ENCODE results near the gene PTHLH. TPM values are rescaled to one million over a fixed set of nuclear protein-coding genes. Genes with fewer than 3 reads are reported as not detected.

The PTHLH gene
- total RNA-seq, 1 experiment from 2014 or later = 1.6 TPM

- Histone ChIP-seq H3K27me3 (ENCODE audit: insufficient read depth, low read depth) (no peaks in the 10 kb centered on the region), H3K9me3 (ENCODE audit: insufficient read depth, low read depth) (no peaks in the 10 kb centered on the region; the same call in 1 of the 2 replicates), H3K36me3 (ENCODE audit: low read depth) (no peaks in the 10 kb centered on the region), H3K9me2 (ENCODE audit: insufficient read depth) (no peaks in the 10 kb centered on the region), H3K4me2 (peak overlapping the region; percentile 81), H3K4me1 (replicated peaks; ENCODE audit: insufficient read depth) (peaks cover 42% of the 10 kb centered on the region), H4K20me1 (ENCODE audit: insufficient read depth) (no peaks in the 10 kb centered on the region), H3K27ac (peak overlapping the region; percentile 60), H2AFZ (no peak overlapping the region), H3F3A (ENCODE audit: insufficient read depth, low read depth) (peaks cover 12% of the 10 kb centered on the region), H3K79me2 (ENCODE audit: low read depth) (no peaks in the 10 kb centered on the region), H3K4me3 (no peak overlapping the region; the same call in 1 of the 2 replicates)
- TF ChIP-seq EZH2 (IDR thresholded peaks at IDR 0.05; ENCODE audit: low read depth) (no peak), CTCF (conservative IDR thresholded peaks at IDR 0.05) (no peak)
- DNase-seq = peak; percentile 44 to 90
- ChIA-PET POLR2A (ENCODE audit: unreplicated experiment) (no interaction called here), CTCF (no interaction called here)
- intact Hi-C loops (cut with micrococcal nuclease; ENCODE audit: unreplicated experiment) = loop anchor here (5.0 to 10.0 kb wide), 4 partner anchors 165 to 908 kb away; partner anchors contain the start of gene CCDC91
- no TSS peak for BruUV-seq (replicated peaks)
These were observed 5.7 kb downstream of the PTHLH start for GRCh38 chr12:27966870-27967269.

- intact Hi-C loops (cut with micrococcal nuclease; ENCODE audit: unreplicated experiment) = loop anchor here (5.0 to 10.0 kb wide), 4 partner anchors 166 to 909 kb away; partner anchors contain the start of gene CCDC91
- H3K9me2 ChIP-seq (ENCODE audit: insufficient read depth) = no peaks in the 10 kb centered on the region
- no peak overlapping the region for H2AFZ ChIP-seq
- ChIA-PET CTCF (interaction anchor here (1.0 kb wide), 1 partner anchor 208 kb away, joined by 3 read pairs; no protein-coding TSS in a partner anchor), POLR2A (ENCODE audit: unreplicated experiment) (no interaction called here)
- DNase-seq = no peak
- peak overlapping the region; percentile 60 for H3K27ac ChIP-seq
- no peaks in the 10 kb centered on the region; the same call in 1 of the 2 replicates for H3K9me3 ChIP-seq (ENCODE audit: insufficient read depth, low read depth)
- peaks cover 42% of the 10 kb centered on the region for H3K4me1 ChIP-seq (replicated peaks; ENCODE audit: insufficient read depth)
- no peak for TF ChIP-seq CTCF (conservative IDR thresholded peaks at IDR 0.05)
- no peak for TF ChIP-seq EZH2 (IDR thresholded peaks at IDR 0.05; ENCODE audit: low read depth)
- H3K4me3 ChIP-seq = no peak overlapping the region
- peaks cover 12% of the 10 kb centered on the region for H3F3A ChIP-seq (ENCODE audit: insufficient read depth, low read depth)
- H3K36me3 ChIP-seq (ENCODE audit: low read depth) = no peaks in the 10 kb centered on the region
- H3K79me2 ChIP-seq (ENCODE audit: low read depth) = no peaks in the 10 kb centered on the region
- no TSS peak for BruUV-seq (replicated peaks)
- H4K20me1 ChIP-seq (ENCODE audit: insufficient read depth) = no peaks in the 10 kb centered on the region
- H3K4me2 ChIP-seq = peak overlapping the region; percentile 81
- no peaks in the 10 kb centered on the region for H3K27me3 ChIP-seq (ENCODE audit: insufficient read depth, low read depth)
These were observed 6.6 kb downstream of the PTHLH start for GRCh38 chr12:27965966-27966365.

GRCh38 chr12:27965411-27965810, 7.1 kb downstream of the PTHLH start:
- H3K79me2 ChIP-seq (ENCODE audit: low read depth) = no peaks in the 10 kb centered on the region
- POLR2A ChIA-PET (ENCODE audit: unreplicated experiment) = interaction anchor here (0.7 kb wide), 2 partner anchors 11 to 69 kb away, joined by 3 to 4 read pairs; no protein-coding TSS in a partner anchor
- intact Hi-C loops (cut with micrococcal nuclease; ENCODE audit: unreplicated experiment) = loop anchor here (5.0 to 10.0 kb wide), 4 partner anchors 167 to 909 kb away; partner anchors contain the start of gene CCDC91

More at GRCh38 chr12:27965411-27965810, 7.1 kb downstream of the PTHLH start:
- DNase-seq = peak in 1 of 2 experiments; percentile 60
- no TSS peak for BruUV-seq (replicated peaks)
- H2AFZ ChIP-seq = no peak overlapping the region
- H4K20me1 ChIP-seq (ENCODE audit: insufficient read depth) = no peaks in the 10 kb centered on the region
- CTCF ChIA-PET = interaction anchor here (1.0 kb wide), 1 partner anchor 208 kb away, joined by 3 read pairs; no protein-coding TSS in a partner anchor
- no peak overlapping the region for H3K4me3 ChIP-seq
- H3K36me3 ChIP-seq (ENCODE audit: low read depth) = no peaks in the 10 kb centered on the region
- peaks cover 42% of the 10 kb centered on the region for H3K4me1 ChIP-seq (replicated peaks; ENCODE audit: insufficient read depth)
- TF ChIP-seq CTCF (conservative IDR thresholded peaks at IDR 0.05) (no peak), EZH2 (IDR thresholded peaks at IDR 0.05; ENCODE audit: low read depth) (no peak)
- H3K4me2 ChIP-seq = peak overlapping the region; percentile 81; the same call in 1 of the 2 replicates
- H3K9me2 ChIP-seq (ENCODE audit: insufficient read depth) = no peaks in the 10 kb centered on the region
- peaks cover 12% of the 10 kb centered on the region for H3F3A ChIP-seq (ENCODE audit: insufficient read depth, low read depth)
- no peaks in the 10 kb centered on the region for H3K27me3 ChIP-seq (ENCODE audit: insufficient read depth, low read depth)
- no peaks in the 10 kb centered on the region; the same call in 1 of the 2 replicates for H3K9me3 ChIP-seq (ENCODE audit: insufficient read depth, low read depth)
- peak overlapping the region; percentile 60 for H3K27ac ChIP-seq
